Pancreas (tissue), 10 donors: ENCODE data around the gene DDX50. TPM values are rescaled to one million over a fixed set of nuclear protein-coding genes. Genes with fewer than 3 reads are reported as not detected.
"Not testable (repeated sequence)": the region's sequence is repeated elsewhere in the genome, so short reads cannot be mapped to it uniquely, and the experiment has no call there.

Experiments used
- ATAC-seq, 4 donors: fragments of 200-7000 bp; cut with Tn5 transposase; one replicate each; pipeline versions ENCODE4 v1.8.0 to v1.9.1; 2020; ENCODE audit warnings: mild to moderate bottlenecking in 4 of 4, moderate library complexity in 4 of 4
- DNase-seq, 6 donors: peaks; one replicate each; pipeline ENCODE4 v3.0.0-alpha.2; 2020
- FAIRE-seq: peaks from 2 replicates; lab custom pipeline; 2012; peaks lifted over from hg19 to GRCh38; lab: Jason Lieb, UNC
- H3K27ac ChIP-seq, 4 donors: fragments of 200-600 bp; sonication (generic); 1 replicate in 3 of 4; 2 replicates in 1 of 4; pipeline versions ENCODE4 v1.5.0 to v1.8.0; 2020
- H3K27me3 ChIP-seq, 4 donors: fragments of 200-600 bp; one replicate each; pipeline ENCODE4 v1.8.0; 2021
- H3K36me3 ChIP-seq, 3 donors: fragments of 200-600 bp; sonication (generic) in 1 of 3; one replicate each; pipeline versions ENCODE4 v1.5.0 to v1.8.0; 2020 to 2021
- H3K4me1 ChIP-seq, 3 donors: fragments of 200-600 bp; one replicate each; pipeline ENCODE4 v1.8.0; 2021
- H3K4me3 ChIP-seq, 4 donors: fragments of 200-600 bp; sonication (generic) in 2 of 4; one replicate each; pipeline versions ENCODE4 v1.5.0 to v1.8.0; 2020 to 2021
- H3K9me3 ChIP-seq, 4 donors: fragments of 200-600 bp; one replicate each; pipeline ENCODE4 v1.8.0; 2021
- WGBS, 2 donors: extraction: QIAGEN DNeasy Blood & Tissue Kit; methylation state at CpG; one replicate each; pipeline ENCODE4 v1.1.7; 2013; 5-methylcytosine and 5-hydroxymethylcytosine counted together
- intact Hi-C, 3 donors: fragments of 100-400 bp; cut with DNase I; formaldehyde crosslinking; loops; one replicate each; pipeline versions ENCODE4 v1.11.1 to v1.14.2; 2022
- polyA plus RNA-seq, 2 donors: library from polyadenylated mRNA; stranded (reverse); fragments of 200-250 nt; gene quantifications; one replicate each; pipeline ENCODE4 v1.2.3, GENCODE V29; 2013
- total RNA-seq, 6 donors: library from RNA; stranded (reverse); fragmentation: NEBNext Ultra II Directional in 4 of 6; extraction: Animal tissue kit (Norgen Biotek cat#: 25700) in 4 of 6; gene quantifications; one replicate each; pipeline versions ENCODE4 v1.2.1 to v1.2.4, GENCODE V29; 2021 to 2023
- TF ChIP-seq, protein P1 (sequence below), 4 donors: fragments of 200-600 bp; sonication (generic) in 3 of 4; IDR thresholded peaks; one replicate each; pipeline versions ENCODE4 v1.5.0 to v1.8.0; 2021; ENCODE audit warnings: antibody characterized with exemption in 4 of 4
- donor health status: healthy with polysubstance abuse.
- donor health status: DM: no; HTN: no; CAD: no; lungs with moderate emphysema.
- donor health status: DM: no; HTN: no; CAD: no.
- donor health status: control.
- donor health status: control.
- donor health status: Bipolar disorder and iron deficiency.
- donor health status: DM: yes; HTN: yes; CAD: no.
- donor health status: DM: no; HTN: no; CAD: no.
- donor health status: DM: no; HTN: no; CAD: no.
- donor health status: DM: yes; HTN: yes; CAD: no.

Gene DDX50
- total and polyA plus RNA-seq, 8 donors = 9.1 to 27.9 (median 17.6) TPM

DNA sequence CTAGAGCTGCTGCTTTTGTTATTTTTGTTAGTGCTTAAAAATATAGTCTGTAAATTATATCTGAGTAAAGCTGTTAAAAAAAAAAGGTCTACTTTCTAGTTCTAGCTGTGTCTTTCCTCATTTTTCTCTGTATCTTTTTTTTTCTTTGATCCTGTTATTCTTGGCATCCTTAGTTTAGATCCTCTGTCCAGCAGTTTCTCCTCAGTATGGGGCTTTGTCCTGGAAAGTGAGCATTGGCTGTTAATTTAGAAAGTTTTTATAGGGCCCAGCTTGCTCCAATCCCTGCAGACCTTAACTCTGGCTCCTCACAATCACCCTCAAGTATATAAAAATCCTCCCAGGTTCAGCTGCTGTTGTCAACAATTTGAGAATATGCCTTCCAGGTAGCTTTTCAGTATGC is 23.5 kb downstream of the DDX50 start:
- no peaks in the 10 kb centered on the region for H3K9me3 ChIP-seq
- no peak overlapping the region for H3K4me3 ChIP-seq
- no peaks in the 10 kb centered on the region for H3K27me3 ChIP-seq
- ATAC-seq (no peak), FAIRE-seq (no peak), DNase-seq (no peak)
- TF ChIP-seq, protein P1, sequence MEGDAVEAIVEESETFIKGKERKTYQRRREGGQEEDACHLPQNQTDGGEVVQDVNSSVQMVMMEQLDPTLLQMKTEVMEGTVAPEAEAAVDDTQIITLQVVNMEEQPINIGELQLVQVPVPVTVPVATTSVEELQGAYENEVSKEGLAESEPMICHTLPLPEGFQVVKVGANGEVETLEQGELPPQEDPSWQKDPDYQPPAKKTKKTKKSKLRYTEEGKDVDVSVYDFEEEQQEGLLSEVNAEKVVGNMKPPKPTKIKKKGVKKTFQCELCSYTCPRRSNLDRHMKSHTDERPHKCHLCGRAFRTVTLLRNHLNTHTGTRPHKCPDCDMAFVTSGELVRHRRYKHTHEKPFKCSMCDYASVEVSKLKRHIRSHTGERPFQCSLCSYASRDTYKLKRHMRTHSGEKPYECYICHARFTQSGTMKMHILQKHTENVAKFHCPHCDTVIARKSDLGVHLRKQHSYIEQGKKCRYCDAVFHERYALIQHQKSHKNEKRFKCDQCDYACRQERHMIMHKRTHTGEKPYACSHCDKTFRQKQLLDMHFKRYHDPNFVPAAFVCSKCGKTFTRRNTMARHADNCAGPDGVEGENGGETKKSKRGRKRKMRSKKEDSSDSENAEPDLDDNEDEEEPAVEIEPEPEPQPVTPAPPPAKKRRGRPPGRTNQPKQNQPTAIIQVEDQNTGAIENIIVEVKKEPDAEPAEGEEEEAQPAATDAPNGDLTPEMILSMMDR (IDR thresholded peaks at IDR 0.05) = no peak
- H3K4me1 ChIP-seq = no peaks in the 10 kb centered on the region
- H3K27ac ChIP-seq = no peak overlapping the region
- intact Hi-C loops = no loop called here
- H3K36me3 ChIP-seq = peaks cover 0 to 10% (median 0%) of the 10 kb centered on the region in 3 donors

DNA sequence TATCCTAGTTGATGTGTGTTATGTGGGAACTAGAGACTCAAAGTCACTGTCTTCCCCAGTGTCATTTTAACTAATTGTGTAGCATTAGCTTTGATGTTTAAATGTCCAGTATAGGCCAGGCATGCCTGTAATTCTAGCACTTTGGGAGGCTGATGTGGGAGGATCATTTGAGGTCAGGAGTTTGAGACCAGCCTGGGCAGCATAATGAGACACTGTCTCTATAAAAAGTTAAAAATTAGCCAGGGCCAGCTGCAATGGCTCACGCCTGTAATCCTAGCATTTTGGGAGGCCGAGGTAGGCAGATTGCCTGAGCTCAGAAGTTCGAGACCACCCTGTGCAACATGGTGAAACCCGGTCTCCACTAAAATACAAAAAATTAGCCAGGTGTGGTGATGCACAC is 24.4 kb downstream of the DDX50 start:
- no peaks in the 10 kb centered on the region for H3K9me3 ChIP-seq
- FAIRE-seq (no peak), DNase-seq (no peak), ATAC-seq (no peak)
- H3K27me3 ChIP-seq = no peaks in the 10 kb centered on the region
- TF ChIP-seq, protein P1 (IDR thresholded peaks at IDR 0.05) = no peak
- peaks cover 0 to 3% (median 0%) of the 10 kb centered on the region in 3 donors for H3K36me3 ChIP-seq
- H3K4me1 ChIP-seq = no peaks in the 10 kb centered on the region
- intact Hi-C loops = no loop called here
- no peak overlapping the region for H3K27ac ChIP-seq
- H3K4me3 ChIP-seq = no peak overlapping the region
- WGBS, 2 donors = 89 to 90% methylated on average over 4 of the region's 4 CpGs

DNA sequence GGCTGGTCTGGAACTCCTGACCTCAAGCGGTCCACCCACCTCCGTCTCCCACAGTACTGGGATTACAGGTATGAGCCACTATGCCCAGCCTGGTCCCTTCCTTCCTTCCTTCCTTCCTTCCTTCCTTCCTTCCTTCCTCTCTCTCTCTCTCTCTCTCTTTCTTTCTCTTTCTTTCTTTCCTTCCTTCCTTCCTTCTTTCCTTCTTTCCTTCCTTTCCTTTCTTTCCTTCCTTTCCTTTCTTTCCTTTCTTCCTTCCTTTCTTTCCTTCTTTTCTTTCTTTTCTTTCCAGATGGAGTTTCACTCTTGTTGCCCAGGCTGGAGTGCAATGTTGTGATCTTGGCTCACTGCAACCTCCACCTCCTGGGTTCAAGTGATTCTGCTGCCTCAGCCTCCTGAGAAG is 28.0 kb downstream of the DDX50 start:
- DNase-seq, H3K27me3 ChIP-seq, FAIRE-seq, H3K27ac ChIP-seq, H3K9me3 ChIP-seq, ATAC-seq, H3K36me3 ChIP-seq, H3K4me1 ChIP-seq, H3K4me3 ChIP-seq, intact Hi-C loops: not testable (repeated sequence)
- 98 to 100% methylated on average over 2 of the region's 2 CpGs for WGBS, 2 donors

DNA sequence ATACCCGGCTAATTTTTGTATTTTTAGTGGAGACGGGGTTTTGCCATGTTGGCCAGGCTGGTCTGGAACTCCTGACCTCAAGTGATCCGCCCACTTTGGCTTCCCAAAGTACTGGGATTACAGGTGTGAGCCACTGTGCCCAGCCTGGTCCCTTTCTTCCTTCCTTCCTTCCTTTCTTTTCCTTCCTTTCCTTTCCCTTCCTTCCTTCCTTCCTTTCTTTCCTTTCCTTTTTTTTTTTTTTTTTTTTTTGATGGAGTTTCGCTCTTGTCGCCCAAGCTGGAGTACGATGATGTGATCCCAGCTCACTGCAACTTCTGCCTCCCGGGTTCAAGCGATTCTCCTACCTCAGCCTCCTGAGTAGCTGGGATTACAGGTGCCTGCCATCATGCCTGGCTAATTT is 28.8 kb downstream of the DDX50 start:
- H3K27ac ChIP-seq, intact Hi-C loops, H3K4me3 ChIP-seq, DNase-seq, FAIRE-seq, ATAC-seq, H3K4me1 ChIP-seq, H3K9me3 ChIP-seq, H3K36me3 ChIP-seq, H3K27me3 ChIP-seq: not testable (repeated sequence)
- 97% methylated on average over 8 of the region's 8 CpGs for WGBS, 2 donors

DNA sequence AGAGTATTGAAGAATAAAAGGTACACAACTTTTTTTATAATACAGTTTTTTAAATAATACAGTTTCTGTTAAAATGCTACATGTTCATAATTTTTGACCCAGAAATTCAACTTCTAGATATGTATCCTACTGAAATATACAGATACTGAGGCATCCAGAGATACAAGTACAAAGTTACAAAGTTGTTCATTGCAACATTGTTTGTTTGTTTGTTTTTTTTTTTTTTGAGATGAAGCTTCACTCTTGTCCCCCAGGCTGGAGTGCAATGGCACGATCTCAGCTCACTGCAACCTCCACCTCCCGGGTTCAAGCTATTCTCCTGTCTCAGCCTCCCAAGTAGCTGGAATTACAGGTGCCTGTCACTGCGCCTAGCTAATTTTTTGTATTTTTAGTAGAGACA is 31.7 kb downstream of the DDX50 start:
- DNase-seq, H3K36me3 ChIP-seq, ATAC-seq, H3K9me3 ChIP-seq, H3K4me1 ChIP-seq, H3K27me3 ChIP-seq, H3K4me3 ChIP-seq, intact Hi-C loops, H3K27ac ChIP-seq, FAIRE-seq: not testable (repeated sequence)
- 96 to 99% methylated on average over 3 of the region's 3 CpGs for WGBS, 2 donors

DNA sequence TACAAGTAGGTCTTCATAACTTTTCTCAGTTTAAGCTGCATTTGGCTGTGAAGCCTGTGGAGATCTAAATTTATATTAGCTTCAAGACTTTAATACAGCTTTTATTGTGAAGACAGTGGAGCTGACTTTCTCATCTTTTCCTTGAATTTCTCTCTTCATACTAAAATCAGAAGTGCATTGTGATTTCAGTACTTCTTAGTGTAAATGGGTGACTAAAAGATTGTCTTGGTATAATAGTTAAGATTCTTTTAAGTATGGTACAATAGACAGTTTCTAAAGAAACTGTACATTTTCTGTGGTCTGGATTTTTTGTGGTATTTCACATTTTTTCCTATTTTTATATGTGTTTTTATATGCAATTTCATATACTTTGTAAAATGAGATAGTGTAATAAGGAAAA is 33.9 kb downstream of the DDX50 start:
- intact Hi-C loops = no loop called here
- no peak overlapping the region for H3K4me3 ChIP-seq
- DNase-seq (no peak), ATAC-seq (no peak), FAIRE-seq (peak; percentile 26)
- no peaks in the 10 kb centered on the region for H3K27me3 ChIP-seq
- TF ChIP-seq, protein P1 (IDR thresholded peaks at IDR 0.05) = no peak
- H3K4me1 ChIP-seq = no peaks in the 10 kb centered on the region
- no peak overlapping the region for H3K27ac ChIP-seq
- no peaks in the 10 kb centered on the region for H3K9me3 ChIP-seq
- peaks cover 0 to 6% (median 5%) of the 10 kb centered on the region in 3 donors for H3K36me3 ChIP-seq
